Globus pallidus (tissue), 1 donor: ENCODE results near the gene ELFN1.
"Not testable (repeated sequence)": the region's sequence is repeated elsewhere in the genome, so short reads cannot be mapped to it uniquely, and the experiment has no call there.

Experiments used
- DNase-seq: peaks from one replicate; pipeline ENCODE4 v3.0.0-alpha.2; 2015; ENCODE audit warnings: low spot score

Gene ELFN1

DNA sequence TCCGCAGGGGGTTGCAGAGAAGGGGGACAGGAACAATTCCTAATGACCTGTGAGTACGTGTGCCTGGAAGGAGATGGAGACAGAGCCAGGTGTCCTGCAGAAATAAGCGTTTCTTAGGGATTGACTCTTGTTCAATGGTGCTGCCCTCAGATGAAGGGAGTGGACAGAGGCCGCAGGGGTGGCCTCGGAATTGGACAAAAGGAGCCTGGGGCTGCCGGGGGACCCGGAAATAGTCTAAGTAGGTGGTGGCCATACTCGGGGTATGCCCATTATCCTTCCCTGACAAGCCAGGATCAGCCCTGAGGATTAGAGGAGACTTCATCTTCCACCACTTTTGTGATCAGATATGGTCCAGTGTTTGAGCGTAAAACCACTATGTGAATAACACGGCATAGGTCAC, 39.2 kb downstream of the ELFN1 start:
- DNase-seq: no peak

DNA sequence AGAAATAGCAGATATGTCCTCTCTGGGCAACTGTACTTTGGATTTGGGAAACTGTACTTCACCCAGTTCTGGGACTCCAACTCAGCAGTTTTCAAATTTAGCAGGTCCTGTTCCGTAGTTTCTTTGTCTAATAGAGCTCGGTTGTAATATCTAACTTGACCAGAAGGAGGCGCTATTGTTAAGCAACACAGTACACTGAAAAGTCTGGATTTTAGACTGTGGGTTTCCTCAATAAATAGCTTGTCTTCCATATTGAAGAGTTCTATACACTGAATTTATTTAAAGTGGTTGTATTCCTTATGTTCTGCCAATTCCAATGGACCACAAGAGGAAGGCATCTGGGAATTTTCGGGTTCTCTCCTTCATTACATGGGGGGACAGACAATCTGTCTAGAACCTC, 39.8 kb downstream of the ELFN1 start:
- no peak for DNase-seq

DNA sequence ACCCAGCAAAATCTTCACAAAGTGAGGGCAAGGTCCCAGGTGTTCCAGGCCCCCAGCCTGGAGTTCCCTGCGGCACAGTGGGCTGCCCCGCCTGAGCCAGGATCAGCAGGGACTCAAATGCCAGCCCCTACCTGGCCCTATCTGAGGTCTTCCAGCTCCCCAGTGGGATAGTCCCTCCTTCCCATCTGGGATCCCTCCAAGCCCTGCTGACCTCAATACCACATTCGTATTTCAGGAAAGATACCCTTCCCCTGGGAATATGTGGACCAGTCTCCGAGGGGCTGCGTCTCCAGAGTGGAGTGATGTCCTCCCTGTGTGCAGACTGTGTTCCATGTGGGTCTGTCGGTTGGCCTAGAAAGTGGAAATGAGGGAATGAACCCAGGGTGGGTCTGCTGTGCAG, 40.9 kb downstream of the ELFN1 start:
- DNase-seq: no peak

- no peak for DNase-seq
Measured at GRCh38 chr7:1712907-1713501, 42.9 kb downstream of the ELFN1 start.

- DNase-seq: no peak
Measured at GRCh38 chr7:1713502-1714484, 43.7 kb downstream of the ELFN1 start.

DNA sequence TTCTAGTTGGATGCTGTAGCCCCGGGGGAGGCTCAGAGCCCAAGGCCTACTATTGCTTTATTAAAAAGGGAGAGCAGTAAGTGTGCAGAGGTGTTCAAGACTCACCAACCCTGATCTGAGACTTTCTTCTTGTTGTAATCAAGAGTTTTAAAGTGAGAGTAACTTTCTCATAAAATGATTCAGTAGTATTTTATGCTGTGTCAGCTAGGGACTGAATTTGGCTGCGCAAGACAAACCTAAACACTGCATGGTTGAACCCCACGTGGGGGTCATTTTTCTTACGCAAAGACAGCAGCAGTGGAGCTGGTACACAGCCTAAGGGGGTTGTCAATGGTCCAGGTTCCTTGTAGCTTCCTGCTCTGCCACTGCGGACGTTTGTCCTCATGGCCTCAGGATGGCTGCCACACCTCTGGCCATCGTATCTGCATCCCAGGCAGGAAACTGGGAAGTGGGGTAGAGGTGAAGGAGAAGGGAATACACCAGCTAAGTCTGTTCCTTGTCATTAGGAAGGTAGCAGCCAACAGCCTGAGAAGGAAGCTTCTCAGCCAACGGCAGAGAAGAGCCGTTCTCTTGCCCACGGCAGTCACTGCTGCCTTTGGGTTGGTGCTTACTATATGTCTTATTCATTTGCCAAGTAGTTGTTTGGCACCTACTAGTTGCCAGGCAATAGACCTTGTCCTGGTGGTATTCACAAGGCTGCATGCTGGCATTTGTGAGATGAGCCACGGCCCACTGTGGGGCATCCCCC, 44.7 kb downstream of the ELFN1 start:
- DNase-seq: no peak

DNA sequence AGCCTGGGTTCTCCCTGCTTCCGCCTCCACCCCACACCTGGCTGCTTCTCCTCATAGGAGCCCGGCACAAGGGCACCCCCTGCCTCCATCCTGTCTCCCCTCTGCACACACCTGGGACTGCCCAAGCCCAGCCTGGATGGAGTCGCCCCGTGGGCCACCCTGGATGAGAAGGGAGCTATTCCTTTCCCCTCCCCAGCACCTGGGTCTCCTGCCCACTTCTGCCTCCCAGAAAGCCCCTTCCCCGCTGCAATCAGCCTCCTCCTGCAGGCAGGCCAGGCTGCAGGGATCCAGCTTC, 45.2 kb downstream of the ELFN1 start:
- DNase-seq: no peak

DNA sequence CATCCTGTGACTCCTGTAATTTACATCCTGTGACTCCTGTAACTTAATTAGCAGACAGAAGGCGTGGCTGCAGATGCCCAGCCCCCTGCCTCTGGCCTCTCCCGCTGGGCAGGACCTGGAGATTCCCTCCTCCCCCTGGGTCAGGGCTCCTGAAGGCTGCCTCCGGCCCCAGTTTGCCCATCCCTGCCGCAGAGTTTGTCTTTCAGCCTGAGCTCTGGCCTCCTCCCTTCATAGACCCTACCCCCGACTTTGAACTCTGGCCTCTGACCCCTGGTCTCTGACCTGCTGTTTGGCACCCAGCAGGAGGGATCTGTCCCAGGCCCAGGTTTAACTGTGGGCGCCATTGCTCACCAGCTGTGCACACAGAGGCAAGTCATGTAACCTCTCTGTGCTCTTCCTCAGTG, 45.6 kb downstream of the ELFN1 start:
- DNase-seq: no peak

DNA sequence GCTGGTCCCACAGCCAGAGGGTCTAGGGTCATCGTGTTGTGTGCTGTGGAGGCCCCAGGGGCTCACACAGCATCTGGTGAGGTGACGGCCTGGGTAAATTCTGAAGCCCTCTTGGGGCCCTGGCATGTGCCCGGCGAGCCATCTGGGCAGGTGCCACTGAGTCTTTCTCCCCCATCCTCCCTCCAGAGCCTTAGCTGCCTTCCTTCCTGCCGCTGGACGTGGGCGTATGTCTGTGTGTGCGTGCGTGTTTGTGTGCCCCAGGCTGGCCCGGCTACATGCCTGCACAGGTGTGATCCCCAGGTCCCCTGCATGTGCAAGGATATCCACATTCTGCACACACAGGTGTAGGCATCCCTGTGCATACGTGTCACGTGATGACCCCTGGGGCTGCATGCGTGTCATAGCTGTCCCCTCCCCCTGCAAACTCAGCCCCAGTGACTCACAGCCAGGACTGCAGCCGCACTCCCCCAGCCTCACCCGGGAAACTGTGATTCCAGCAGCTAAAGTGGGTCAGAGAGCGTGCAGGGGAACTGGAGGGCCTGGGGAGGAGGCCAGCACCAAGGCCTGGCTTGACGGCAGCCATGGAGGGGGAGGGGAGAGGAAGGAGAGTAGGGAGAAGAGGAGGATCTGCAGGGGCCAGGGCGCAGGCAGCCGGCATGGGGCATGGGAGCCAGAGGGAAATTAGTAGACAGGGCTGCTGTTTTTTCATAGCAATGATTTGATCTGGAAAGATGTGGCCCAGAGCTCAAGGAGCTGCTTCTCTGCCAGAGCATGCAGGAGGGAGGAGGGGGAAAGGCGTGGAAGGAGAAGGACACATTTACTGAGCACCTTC, 46.4 kb downstream of the ELFN1 start:
- no peak for DNase-seq

DNA sequence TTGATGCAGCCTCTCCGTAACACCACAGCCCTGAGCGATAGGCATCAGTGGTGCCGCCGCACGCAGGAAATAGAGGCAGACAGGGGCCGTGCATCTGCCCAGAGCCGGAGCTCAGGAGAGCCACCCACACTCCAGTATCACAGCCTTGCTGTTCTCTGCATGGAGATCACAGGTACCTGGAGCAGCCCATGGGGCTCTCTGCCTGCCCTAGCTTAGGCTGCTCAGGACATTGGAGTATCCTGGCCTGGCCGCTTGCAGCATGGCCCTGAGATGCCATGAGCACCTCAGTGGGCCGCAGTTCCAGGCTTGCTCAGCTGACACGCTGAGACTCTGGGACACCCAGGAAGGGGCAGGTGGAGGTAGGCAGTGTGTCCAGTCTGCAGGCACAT, 47.0 kb downstream of the ELFN1 start:
- no peak for DNase-seq

DNA sequence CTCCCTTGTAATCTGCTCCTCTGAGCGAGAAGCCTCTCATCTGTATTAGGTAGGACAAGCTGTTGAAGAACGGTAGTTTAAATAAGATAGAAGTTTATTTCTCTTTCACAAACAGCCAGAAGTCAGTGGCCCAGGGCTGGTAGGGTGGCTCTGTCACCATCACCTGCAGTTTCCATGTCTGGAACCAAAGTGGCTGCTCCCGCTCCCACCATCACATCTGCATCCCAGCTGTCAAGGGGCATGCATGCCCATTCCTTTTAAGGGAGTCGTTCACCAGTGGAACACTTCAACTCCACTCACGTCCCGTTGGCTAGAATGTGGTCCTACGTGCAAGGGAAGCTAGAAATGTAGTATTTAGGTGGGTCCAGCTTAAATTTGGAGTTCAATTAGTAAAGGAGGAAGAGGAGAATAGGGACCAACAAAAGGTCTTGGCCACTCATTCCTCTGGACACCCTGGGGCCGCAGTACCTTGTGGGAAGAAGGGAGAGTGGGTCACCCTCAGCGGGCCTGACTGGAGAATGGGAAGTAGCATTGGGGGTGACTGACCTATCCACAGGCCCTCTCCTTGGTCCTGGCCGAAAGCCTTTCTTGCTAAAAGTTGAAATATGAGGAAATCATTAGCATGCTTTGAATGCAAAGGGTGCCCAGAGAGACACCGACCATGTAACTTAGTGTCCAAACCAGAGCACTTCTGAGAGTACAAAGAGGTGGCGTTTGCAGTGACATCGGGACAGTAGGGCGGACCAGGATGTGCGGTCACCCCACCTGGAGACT, 48.0 kb downstream of the ELFN1 start:
- no peak for DNase-seq

- DNase-seq: not testable (repeated sequence)
Measured at GRCh38 chr7:1718850-1719249, 48.8 kb downstream of the ELFN1 start.

GRCh38 chr7:1719256-1719655, 49.2 kb downstream of the ELFN1 start:
- not testable (repeated sequence) for DNase-seq

- DNase-seq: no peak
Measured at GRCh38 chr7:1719913-1720312, 49.8 kb downstream of the ELFN1 start.

DNA sequence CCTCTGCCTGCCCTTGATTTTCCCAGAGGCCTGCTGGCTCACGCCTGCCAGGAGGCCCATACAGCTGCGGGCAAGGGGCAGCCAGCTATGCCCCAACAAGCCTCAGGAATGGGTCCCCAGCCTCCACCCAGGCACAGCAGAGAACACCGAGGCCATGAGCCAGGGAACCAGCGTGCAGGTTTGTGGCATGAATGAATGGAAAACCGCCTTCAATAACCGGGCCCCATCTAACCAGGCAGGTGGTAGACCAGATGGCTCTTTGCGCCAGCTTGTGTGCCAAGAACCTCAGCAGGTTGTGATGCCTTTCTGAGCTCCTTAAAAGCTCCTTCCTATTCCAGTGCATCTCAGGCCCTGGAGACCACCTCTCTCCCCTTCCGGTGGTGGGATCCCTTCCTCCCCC, 50.2 kb downstream of the ELFN1 start:
- DNase-seq: no peak

DNA sequence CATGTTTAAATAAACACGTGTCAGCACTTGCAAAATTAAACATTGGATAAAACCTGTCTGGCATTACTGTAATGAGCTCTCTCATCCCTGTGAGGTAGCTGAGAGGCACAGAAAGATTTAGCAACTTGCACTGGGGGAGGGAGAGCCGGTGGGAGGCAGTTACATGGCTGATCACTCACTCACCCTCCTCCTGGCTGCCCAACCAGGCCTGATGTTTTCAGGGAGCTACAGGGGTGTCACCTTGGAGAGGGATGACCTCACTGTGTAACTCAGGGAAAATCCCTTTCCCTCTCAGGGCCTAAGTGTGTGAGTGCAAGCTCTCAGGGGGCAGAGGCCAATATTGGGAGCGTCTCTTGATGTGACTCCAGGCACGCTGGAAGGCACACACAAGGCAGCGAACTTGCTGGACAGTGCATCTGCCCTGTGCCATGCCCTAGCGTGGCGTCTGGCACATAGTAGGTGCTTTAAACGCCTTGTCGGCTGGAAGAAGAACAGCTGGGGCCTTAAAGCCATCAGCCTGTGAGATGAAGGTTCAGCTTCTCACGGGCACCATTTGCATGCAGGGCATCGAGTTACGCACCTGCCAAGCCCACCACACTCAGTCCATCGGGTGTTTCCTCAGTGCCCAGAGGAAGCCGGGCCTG, 51.1 kb downstream of the ELFN1 start:
- DNase-seq: no peak

- no peak for DNase-seq
Measured at GRCh38 chr7:1723254-1723653, 53.2 kb downstream of the ELFN1 start.

DNA sequence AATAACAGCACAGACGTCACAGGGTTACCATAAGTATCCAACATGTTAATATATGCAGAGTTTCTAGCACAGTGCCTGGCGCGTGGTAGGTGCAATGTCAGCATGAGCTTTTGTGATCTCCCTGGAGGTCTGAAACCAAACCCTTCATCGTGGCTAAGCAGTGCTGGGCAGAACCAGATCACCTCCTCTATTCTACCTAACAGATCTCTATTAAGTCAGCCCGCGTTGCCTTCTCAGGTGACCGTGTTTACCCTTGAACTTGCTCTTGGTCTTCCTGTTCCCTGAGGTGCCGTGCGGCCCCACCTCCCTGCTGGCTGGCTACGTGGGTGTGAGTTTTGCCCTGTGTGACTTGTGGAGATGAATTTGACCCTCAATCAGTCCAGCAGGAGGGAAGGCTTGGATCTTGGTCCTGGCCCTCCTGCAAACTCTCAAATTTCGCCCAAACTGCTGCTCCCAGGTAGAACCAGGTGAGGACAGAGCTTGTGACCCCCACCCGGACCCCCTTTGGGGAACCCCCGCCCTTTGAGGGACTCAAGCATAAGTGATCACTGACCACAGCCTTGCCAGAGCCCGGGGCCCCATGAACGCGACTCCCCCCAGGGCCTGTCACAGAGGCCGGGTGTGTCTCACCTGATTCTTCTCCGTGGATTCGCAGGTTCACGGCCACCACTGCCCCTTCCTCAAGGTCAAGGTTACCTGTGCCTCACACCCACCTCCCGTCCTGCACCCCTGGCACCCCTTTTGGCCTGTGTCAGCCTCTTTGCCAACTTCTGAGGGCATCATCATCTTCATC, 54.2 kb downstream of the ELFN1 start:
- DNase-seq: no peak

DNA sequence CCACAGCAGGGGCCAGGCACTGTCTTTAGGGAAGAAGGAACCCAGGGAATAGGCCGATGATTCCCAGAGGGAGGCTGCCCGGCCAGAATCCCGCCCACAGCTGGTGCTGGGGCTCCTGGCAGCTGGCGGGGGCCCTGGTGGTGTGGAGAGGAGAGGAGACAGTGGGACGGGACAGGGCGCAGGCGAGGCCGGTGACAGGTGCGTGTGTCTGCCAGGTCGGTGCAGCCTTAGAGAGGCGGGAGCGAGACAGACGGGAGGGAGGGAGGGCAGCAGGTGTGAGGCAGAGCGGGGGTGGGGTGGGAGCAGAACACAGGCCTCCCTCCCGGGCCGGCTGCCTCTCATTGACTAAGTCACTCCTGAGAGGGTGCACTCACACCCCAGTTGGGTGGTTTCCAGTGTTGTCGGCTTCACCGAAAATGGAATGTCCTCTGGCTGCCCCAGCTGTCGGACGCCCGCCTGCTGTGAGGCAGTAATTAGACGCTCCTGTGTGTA, 55.2 kb downstream of the ELFN1 start:
- no peak for DNase-seq
